Measurements from ENCODE around the gene ATP9B.

Gene ATP9B

DNA sequence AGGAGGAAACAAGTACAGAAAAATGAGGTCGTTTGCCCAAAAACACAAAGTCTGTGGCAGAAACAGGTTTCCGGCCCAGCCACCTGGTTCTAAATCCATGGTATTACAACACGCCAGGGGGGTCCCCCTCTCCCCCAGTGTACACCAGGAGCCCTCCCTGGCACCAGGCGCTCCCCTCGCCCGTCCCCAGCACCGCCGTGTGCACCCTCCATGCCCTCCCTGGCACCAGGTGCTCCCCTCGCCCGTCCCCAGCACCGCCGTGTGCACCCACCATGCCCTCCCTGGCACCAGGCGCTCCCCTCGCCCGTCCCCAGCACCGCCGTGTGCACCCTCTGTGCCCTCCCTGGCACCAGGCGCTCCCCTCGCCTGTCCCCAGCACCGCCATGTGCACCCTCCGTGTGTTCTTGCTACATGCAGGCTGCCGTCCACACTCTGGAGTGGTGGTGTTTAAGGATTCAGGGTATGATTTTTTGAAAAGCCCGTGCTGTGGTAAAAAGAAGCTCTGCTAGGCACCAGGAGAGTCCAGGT lies 266.7 kb downstream of the ATP9B start:
- no peak for DNase-seq

DNA sequence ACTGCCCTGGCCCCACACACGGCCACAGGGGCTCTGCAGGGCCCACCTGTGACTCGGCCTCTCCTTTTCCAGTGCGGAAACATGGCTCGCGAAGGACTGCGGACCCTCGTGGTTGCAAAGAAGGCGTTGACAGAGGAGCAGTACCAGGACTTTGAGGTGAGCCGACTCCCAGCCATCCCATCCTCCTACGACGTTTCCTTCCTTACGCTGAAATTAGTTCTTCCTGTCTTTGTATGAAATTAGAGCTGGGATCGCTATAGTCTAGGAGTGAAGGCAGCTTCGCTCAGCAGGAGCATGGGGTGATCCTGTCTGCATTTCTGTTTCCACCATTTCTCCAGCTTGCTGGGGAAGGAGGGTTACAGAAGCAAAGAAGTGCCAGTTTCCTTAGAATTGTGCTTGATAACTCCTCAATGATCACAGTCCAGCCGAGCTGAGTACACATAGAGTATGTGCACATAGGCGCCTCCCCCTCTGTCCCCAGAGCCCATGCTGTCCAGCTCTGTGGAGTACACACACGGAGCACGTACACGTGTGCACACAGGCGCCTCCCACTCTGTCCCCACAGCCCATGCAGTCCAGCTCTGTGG lies 267.5 kb downstream of the ATP9B start:
- DNase-seq: no peak

DNA sequence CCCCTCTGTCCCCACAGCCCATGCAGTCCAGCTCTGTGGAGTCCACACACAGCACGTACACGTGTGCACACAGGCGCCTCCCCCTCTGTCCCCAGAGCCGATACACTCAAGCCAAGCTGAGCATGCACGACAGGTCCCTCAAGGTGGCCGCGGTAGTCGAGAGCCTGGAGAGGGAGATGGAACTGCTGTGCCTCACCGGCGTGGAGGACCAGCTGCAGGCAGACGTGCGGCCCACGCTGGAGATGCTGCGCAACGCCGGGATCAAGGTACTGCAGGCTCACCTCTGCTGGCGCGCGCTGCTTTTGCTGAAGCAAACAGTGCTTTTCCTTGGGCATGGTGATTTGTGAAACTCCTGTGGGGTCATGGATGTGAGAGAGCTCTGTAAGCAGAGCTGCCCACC lies 268.0 kb downstream of the ATP9B start:
- DNase-seq: no peak

DNA sequence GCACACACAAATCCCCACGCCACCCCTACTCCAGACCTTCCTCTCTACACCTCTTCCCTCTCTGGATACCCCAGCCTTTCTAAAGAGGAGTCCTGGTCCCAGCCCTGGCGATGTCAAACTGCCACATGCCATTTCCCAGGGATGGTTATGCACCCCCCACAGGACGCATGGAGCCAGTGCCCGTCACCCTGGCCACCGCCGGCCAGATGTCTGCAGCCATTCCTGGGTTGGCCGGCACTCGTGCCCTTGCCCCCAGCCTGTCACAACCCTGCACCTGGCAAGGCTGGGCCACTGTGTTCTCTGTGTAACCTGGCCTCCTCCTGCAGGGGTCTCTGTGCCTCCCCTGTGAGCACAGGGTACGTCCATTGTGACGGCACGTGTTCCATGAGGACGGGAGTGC lies 268.4 kb downstream of the ATP9B start:
- DNase-seq: no peak

DNA sequence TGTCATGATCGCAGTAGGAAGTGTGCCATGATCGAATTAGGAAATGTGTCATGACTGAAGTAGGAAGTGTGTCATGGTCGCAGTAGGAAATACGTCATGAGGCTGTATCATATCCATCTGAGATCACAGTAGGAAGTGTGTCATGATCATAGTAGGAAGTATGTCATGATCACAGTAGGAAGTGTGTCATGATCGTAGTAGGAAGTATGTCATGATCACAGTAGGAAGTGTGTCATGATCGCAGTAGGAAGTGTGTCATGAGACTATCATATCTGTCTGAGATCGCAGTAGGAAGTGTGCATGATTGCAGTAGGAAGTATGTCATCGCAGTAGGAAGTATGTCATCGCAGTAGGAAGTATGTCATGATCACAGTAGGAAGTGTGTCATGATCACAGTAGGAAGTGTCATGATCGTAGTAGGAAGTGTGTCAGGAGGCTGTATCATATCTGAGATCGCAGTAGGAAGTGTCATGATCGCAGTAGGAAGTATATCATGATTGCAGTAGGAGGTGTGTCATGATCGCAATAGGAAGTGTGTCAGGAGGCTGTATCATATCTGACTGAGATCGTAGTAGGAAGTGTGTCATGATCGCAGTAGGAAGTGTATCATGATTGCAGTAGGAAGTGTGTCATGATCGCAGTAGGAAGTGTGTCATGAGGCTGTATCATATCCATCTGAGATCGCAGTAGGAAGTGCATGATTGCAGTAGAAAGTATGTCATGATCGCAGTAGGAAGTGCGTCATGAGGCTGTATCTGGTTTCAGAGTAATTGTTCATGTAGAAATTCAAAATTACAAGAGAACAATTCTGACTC lies 270.1 kb downstream of the ATP9B start:
- no peak for DNase-seq

DNA sequence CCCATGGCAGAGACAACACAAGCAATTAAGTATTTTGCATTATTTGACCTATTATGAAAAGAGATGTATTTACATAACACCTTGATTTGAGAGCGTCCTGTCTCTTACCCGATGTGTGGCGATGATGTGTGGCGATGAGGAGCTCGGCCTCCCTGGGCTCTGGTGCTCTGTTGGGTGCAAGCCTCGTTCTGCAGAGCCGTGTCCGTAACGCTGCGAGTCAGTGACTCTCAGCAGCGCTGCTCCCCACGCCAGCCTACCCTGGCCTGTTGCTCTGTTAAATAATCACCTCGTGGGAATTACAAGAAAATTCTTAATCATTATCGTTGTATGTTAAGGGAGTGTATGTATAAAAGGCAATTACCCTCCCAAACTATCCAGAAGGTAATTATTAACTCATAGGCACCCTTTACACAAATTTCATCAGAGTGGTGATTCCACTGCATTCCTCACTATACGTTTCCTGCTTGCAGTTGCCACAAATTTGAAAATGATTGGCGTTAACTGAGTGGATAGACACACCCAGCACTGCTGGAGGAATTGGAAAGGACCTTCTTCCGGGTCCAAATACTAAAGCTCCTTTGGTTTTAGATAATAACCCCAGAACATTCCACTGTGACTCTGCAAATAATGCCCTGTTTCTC lies 274.5 kb downstream of the ATP9B start:
- no peak for DNase-seq

DNA sequence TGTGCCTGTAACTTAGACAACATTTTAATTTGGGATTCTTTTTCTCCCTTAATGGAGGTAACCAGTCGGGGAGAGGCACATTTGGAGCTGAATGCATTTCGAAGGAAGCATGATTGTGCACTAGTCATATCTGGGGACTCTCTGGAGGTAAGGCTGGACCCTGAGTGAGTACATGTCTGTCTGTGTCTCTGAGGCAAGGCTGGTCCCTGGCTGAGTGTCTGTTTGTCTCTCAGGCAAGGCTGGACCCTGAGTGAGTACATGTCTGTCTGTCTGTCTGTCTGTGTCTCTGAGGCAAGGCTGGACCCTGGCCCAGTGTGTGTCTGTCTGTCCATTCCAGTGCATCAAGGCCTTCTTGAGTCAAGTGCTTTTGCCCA lies 275.0 kb downstream of the ATP9B start:
- no peak for DNase-seq

DNA sequence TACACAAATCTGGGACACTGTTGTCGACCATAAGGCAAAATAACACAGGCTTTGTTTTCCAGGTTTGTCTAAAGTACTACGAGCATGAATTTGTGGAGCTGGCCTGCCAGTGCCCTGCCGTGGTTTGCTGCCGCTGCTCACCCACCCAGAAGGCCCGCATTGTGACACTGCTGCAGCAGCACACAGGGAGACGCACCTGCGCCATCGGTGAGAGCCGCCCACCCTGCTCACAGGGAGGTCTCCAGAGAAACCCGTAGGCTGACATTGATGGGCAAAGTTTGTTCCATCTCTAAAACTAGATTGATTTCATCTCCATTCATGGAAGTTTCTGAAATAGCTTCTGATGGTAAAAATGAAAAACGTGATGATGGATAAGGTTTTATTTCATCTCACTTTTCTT lies 276.2 kb downstream of the ATP9B start:
- DNase-seq: no peak

DNA sequence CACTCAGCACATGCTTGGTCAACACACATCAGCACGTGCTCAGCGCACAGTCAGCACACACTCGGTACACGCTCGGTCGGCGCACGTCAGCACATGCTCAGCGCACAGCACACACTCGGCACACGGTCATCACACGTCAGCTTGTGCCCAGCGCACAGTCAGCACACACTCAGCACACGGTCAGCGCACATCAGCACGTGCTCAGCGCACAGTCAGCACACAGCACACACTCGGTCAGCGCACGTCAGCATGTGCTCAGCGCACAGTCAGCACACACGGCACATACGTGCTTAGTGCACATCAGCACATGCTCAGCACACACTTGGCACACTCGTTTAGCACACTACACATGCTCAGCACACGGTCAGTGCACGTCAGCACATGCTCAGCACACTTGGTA lies 276.8 kb downstream of the ATP9B start:
- DNase-seq: no peak

DNA sequence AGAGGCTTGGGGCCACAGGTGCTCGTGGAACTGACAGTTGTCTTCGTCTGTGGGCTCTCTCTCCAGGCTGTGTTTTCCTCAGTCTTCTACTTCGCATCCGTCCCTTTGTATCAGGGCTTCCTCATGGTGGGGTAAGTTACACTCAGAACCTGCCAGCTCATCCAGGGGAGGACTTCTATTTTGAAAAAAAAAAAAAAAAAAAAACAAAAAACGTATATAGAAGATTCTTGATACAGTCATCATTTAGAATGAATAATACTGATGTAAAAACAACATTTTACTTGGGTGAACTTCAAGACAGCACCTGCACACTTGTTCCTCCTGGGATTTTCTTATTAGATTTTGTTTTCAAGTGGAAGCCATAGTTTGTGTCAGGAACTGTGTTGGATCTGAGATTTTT lies 278.9 kb downstream of the ATP9B start:
- no peak for DNase-seq

DNA sequence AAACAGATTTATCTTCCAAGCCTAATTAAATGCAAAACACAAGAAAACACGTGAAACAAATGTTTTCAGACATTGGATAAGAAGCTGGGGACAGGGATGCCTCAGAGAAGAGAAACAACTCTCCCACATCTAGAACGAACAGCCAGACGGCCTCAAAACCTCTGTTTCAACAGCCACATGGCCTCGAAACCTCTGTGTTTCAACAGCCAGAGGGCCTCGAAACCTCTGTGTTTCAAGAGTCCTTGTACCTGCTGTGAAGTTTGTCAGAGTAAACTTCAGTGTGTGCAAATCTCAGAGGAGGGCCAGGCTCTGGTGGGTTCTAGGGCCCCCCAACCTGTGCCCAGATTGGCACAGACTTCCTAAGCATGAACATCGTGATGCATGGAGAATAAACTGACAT lies 283.2 kb downstream of the ATP9B start:
- no peak for DNase-seq

DNA sequence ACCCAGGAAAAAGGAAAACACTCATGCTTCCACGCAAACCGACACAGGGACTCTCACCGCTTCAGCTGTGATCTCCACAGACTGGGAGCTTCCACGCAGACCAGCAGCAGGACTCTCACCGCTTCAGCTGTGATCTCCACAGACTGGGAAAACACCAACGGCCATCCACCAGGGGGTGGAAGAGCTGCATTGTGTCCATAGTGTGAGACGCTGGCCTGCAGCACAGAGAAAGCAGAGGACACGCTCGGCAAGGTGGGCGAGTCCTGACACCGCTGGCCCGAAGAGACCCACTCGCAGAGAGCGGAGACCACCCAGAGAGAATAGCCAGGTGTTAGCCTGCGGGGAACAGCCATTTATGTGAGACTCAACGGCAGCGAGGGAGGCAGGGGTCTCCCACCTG lies 284.1 kb downstream of the ATP9B start:
- no peak for DNase-seq

DNA sequence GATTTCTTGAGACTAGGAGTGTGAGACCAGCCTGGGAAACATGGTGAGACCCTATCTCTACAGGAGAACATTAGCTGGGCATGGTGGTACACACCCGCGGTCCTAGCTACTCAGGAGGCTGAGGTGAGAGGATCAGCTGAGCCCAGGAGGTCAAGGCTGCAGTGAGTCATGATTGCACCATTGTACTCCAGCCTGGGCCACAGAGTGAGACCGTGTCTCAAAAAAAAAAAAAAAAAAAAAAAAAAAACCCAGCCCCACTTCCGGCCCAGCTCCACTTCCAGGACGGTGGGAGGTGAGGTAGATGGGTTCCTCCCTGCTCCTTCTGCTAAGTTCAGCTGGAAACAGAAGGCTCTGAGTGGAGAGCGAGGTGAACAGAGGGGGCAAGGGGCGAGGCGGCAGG lies 285.2 kb downstream of the ATP9B start:
- no peak for DNase-seq

DNA sequence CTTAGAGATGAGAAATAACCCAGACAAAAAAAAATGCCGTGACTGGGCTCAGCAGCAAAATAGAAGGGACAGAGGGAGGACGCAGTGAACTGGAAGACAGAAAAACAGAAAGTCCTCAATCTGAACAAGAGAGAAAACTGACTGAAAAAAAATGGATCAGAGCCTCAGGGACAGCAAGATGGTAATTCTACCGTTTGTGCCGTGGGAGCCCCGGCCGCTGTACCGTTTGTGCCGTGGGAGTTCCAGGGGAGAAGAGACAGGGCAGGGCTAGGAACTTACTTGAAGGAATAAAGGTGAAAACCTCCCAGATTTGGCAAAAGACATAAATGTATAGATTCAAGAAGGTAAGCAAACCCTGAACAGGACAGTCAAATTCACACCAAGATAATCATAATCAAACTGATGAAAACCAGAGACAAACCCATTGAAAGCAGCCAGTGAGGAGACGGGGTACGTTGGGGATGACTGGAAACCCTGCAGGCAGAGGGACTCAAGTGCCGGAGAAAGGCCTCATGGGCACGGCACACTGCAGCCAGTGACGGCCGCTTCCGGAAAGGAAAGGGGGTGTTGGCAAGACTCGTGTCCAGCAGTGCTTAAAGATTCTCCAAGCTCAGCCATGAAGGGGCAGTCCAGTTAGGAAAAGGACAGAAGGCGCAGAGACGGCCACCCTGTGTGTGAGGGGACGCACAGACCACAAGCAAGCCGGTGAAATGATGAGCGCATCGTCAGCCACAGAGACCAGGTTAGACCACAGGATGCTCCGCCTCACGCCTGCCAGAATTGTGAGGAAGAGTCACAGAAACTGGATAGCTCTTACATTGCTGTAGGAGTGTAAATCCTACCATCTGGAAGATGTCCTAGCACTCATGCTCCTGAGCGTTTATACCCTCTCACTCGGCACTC lies 286.5 kb downstream of the ATP9B start:
- DNase-seq: no peak

DNA sequence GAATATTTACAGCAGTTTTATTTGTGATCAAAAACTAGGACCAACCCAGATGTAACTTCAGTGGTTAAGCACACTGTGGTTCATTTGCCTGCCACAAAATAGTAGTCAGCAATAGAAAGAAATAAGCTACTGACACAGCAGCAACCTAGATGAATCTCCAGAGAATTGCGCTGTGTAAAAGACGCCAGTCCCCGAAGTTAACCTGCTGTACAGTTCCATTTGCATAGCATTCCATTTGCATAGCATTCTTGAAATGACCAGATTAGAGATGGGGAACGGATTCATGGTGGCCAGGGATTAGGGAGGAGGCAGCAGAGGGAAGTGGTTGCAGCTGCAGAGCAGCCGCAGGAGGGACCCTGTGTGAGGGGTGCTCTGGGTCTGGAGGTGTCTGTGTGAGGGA lies 287.2 kb downstream of the ATP9B start:
- no peak for DNase-seq

DNA sequence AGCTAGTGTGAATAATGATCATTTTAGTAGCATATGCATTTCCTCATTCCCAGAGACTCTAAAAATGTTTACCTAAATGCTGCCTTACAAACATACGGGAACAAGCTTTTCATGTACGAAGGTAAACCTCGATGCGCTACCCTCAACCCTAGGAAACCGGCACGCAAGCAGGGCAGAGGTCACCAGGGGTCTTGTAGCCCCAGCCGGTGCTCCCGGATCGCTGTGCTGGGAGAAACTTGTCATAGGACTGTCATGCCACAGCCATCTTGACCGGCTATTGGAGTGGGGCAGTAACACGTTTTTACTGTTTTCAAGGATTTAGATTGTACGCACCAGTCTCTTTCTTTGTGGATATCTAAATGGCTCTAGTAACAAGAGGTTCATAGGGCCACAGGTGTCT lies 291.7 kb downstream of the ATP9B start:
- DNase-seq: no peak

DNA sequence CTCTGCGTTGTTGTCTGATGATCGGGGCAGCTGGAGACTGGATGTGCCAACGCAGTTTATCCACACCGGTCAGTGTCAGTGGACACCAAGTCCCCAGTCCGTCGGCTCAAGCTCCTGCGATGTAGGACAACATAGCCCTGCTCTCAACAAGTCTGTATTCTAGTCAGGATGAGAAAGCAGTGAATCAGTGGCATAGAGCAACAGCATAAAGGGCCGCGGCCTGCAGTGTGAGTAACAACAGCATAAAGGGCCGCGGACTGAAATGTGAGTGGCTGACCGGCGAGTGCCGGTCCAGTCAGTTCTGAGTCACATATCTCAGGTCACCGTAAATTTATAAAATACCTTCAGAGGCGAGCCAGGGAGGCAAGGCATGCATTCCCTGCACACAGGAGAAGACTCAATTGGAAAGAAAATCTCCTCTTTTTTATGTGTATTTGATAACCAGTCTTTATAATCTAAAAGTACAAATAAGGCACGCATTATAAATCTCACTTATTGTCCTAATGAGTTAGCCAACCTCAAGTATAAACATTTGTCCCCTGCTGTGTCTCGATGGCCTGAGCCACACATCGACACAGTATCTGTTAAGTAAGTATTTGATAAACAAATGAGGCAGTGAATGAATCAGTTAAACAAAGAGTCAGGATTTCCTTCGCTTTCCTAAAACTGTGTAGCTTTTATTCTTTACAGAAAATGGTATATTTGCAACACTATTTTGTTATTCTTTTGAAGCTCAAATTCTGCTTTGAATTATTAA lies 292.8 kb downstream of the ATP9B start:
- DNase-seq: no peak

DNA sequence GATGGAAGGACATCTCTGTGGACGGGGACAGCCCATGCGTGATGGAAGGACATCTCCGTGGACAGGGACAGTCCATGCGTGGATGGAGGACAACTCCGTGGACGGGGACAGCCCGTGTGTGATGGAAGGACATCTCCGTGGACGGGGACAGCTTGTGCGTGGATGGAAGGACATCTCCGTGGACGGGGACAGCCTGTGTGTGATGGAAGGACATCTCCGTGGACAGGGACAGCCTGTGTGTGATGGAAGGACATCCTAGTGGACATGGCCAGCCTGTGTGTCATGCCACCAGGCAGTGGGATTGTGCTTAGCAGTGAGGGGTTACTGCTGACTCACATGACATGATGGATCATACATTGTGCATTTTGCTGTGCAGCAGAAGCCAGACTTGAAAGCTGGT lies 296.5 kb downstream of the ATP9B start:
- no peak for DNase-seq

DNA sequence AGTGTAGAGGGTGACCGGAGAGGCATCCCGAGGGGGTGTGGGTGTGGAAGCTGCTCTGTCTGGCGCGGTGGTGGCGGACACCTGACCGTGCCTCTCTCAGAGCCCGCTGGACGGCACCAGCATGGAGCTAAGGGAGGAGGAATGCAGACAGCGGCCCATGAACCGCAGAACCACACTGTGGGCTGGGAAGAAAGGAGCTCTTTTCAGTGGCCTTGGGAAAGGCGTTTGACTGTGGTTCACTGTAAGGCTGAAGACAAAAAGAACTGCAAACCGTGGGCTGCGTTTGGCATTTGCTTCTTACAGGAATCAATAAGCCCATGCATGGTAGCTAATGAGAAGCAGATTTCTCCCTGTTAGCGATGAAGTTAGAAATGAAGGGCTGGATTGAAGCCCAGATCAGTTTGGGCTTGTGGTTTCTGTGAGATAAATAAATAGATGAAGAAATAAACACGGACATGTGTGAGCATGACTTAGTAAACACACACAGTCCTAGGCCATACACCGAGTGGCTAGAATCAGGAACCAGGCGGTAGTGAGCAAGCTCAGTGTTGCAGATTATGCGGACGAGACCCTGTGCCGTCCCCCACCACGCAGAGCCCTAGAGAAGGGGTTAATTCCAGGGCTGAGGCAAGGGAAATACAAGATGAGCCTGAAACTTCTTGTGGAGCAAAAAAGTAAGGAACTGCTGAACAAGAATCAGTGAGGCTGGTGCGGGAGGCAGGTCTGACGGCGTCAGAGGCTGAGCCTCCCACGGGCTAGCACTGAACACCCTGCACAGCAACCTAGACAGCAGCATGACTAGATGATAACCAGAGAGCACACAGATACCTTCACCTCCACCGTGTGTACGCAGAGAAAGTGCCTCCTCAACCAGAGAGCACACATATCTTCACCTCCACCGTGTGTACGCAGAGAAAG lies 297.2 kb downstream of the ATP9B start:
- DNase-seq: no peak

DNA sequence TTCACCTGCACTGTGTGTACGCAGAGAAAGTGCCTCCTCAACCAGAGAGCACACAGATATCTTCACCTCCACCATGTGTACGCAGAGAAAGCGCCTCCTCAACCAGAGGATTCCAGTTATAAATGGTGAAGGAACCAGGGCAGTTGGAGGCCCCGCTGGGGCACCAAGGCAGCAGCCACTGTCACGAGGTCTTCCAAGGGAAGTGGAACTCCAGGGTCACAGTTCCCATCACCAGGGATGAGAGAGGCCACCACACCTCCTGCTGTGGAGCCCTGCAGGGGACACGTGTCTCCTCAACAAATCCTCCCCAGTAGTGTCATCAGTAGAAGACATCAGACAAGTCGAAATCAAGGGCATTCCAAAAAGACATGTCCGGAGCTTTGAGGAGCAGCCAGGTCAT lies 298.3 kb downstream of the ATP9B start:
- no peak for DNase-seq

DNA sequence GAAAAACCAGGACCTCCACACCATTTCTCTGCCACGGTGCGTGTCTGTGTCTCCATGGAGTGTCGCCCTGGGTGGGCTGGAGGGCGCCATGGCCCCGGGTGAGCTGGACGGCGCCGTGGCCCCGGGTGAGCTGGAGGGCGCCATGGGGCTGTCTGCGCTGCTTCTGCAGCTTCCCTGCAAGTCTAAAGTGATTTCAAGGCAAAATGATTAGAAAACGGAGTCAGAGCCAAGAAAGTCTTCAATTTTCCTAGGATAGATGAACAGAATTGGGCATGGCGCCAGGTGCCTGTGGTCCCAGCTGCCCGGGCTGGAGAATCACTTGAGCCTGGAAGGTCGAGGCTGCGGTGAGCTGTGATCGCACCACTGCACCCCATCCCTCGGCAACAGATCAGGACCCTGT lies 298.8 kb downstream of the ATP9B start:
- DNase-seq: no peak
